Natural killer cell (primary cell): ENCODE data around the gene RPS27. TPM values are rescaled to one million over a fixed set of nuclear protein-coding genes. Genes with fewer than 3 reads are reported as not detected.
"Not testable (repeated sequence)": the region's sequence is repeated elsewhere in the genome, so short reads cannot be mapped to it uniquely, and the experiment has no call there.

Experiments
- ATAC-seq, 3 donors: fragments of 150-1000 bp in 2 of 3; fragments of 200-7000 bp in 1 of 3; cut with Tn5 transposase; 1 replicate in 1 of 3; 2 replicates in 2 of 3; pipeline ENCODE4 v1.10.0; 2021; ENCODE audit warnings: mild to moderate bottlenecking in 2 of 3, moderate library complexity in 2 of 3
- DNase-seq, 2 donors: peaks; one replicate each; pipeline versions ENCODE4 v3.0.0 to v3.0.0-alpha.2; 2013 to 2021; ENCODE audit warnings: mixed read lengths in 1 of 2
- H3K27ac ChIP-seq: one replicate; pipeline ENCODE4 v1.5.1; 2013; ENCODE audit warnings: mild to moderate bottlenecking, low read length
- H3K27me3 ChIP-seq: one replicate; pipeline ENCODE4 v1.6.1; 2013; ENCODE audit warnings: low read length; ENCODE audit not compliant: control insufficient read depth, insufficient read depth
- H3K36me3 ChIP-seq: one replicate; pipeline ENCODE4 v1.6.1; 2013; ENCODE audit warnings: low read length; ENCODE audit not compliant: control insufficient read depth, insufficient read depth
- H3K4me1 ChIP-seq: one replicate; pipeline ENCODE4 v1.6.1; 2013; ENCODE audit warnings: low read length; ENCODE audit not compliant: control insufficient read depth, insufficient read depth
- H3K4me3 ChIP-seq: one replicate; pipeline ENCODE4 v1.5.1; 2013; ENCODE audit warnings: low read length
- H3K9me3 ChIP-seq: one replicate; pipeline ENCODE4 v1.6.1; 2013; ENCODE audit warnings: low read length; ENCODE audit not compliant: control insufficient read depth, insufficient read depth
- H3K27ac Mint-ChIP-seq, 2 donors: one replicate each; pipeline ENCODE4 v1.8.0; 2022; ENCODE audit warnings: mild to moderate bottlenecking in 2 of 2, mixed read lengths in 2 of 2, moderate library complexity in 1 of 2
- H3K27me3 Mint-ChIP-seq, 2 donors: one replicate each; pipeline ENCODE4 v1.8.0; 2022; ENCODE audit warnings: low read depth in 2 of 2, mixed read lengths in 2 of 2
- H3K36me3 Mint-ChIP-seq: one replicate; pipeline ENCODE4 v1.8.0; 2022; ENCODE audit warnings: mixed read lengths
- H3K4me1 Mint-ChIP-seq, 2 donors: one replicate each; pipeline ENCODE4 v1.8.0; 2022; ENCODE audit warnings: mixed read lengths in 2 of 2
- H3K4me3 Mint-ChIP-seq: one replicate; pipeline ENCODE4 v1.8.0; 2022; ENCODE audit warnings: mild to moderate bottlenecking, moderate library complexity, mixed read lengths
- H3K9me3 Mint-ChIP-seq, 2 donors: one replicate each; pipeline ENCODE4 v1.8.0; 2022; ENCODE audit warnings: mixed read lengths in 2 of 2
- CTCF ChIP-seq: fragments of 200-600 bp; IDR thresholded peaks from one replicate; pipeline ENCODE4 v1.8.0; 2022; ENCODE audit warnings: antibody characterized with exemption
- WGBS: methylation state at CpG from one replicate; pipeline ENCODE4 v1.1.7; 2013; ENCODE audit warnings: missing lambda C conversion rate; ENCODE audit not compliant: insufficient coverage; 5-methylcytosine and 5-hydroxymethylcytosine counted together
- intact Hi-C: fragments of 100-400 bp; cut with micrococcal nuclease; formaldehyde crosslinking; loops from one replicate; pipeline ENCODE4 v1.14.2; 2022
- total RNA-seq, 4 donors: library from RNA; stranded (reverse); fragments of 120-200 nt in 1 of 4; gene quantifications; one replicate each; pipeline versions ENCODE4 v1.2.3 to v1.2.4, GENCODE V29; 2013 to 2022

Gene RPS27
- total RNA-seq, 3 donors from 2014 or later (not counting 1 experiment from before 2014, with no cell fraction given) = 2,073 to 2,763 (median 2,323) TPM

DNA sequence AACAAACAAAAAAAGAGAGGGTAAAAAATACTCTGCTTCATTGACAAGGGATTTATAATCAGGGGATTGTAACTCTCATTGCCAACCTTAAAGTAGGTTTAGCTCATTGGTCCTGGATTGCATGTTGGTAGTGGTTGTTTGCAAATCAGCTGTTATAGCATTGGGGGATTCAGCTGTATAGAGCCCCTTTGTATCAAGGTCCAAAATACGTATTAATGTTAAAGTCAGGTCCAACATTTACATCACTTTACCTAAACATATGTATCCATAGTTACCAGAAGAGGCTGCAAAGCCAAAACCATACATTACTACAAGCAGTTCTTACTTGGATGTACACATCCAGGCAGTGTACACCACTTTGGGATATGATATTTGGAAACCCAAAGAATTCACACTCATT lies 29.4 kb downstream of the RPS27 start:
- ATAC-seq (no peak), DNase-seq (no peak)
- no peak for TF ChIP-seq CTCF
- 94% methylated on average over 1 of the region's 1 CpG for WGBS
- no peaks in the 10 kb centered on the region for H3K36me3 Mint-ChIP-seq
- no peaks in the 10 kb centered on the region for H3K27me3 ChIP-seq
- H3K9me3 Mint-ChIP-seq = no peaks in the 10 kb centered on the region
- no peaks in the 10 kb centered on the region for H3K4me1 Mint-ChIP-seq
- H3K27ac Mint-ChIP-seq = no peak overlapping the region
- H3K27ac ChIP-seq = no peak overlapping the region
- no peaks in the 10 kb centered on the region for H3K27me3 Mint-ChIP-seq
- no peaks in the 10 kb centered on the region for H3K9me3 ChIP-seq
- H3K4me1 ChIP-seq = no peaks in the 10 kb centered on the region
- no peak overlapping the region for H3K4me3 Mint-ChIP-seq
- no peak overlapping the region for H3K4me3 ChIP-seq
- intact Hi-C loops = no loop called here
- no peaks in the 10 kb centered on the region for H3K36me3 ChIP-seq

DNA sequence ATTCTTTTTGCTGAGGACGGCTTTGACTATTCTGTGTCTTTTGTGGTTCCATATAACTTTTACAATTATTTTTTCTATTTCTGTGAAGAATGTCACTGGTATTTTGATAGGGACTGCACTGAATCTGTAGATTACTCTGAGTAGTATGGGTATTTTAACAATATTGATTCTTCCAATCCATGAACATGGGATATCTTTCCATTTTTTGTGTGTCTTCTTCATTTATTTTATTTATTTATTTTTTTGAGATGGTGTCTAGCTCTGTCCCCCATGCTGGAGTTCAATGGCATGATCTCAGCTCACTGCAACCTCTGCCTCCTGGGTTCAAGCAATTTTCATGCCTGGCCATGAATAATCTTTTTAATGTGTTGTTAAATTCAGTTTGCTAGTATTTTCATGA lies 43.1 kb downstream of the RPS27 start:
- no CpG with 5 or more reads among the region's 1 CpG for WGBS
- H3K36me3 ChIP-seq, H3K9me3 Mint-ChIP-seq, H3K4me1 ChIP-seq, H3K4me3 Mint-ChIP-seq, intact Hi-C loops, H3K4me1 Mint-ChIP-seq, H3K9me3 ChIP-seq, ATAC-seq, H3K27me3 ChIP-seq, H3K4me3 ChIP-seq, H3K27me3 Mint-ChIP-seq, H3K27ac ChIP-seq, H3K36me3 Mint-ChIP-seq, DNase-seq, H3K27ac Mint-ChIP-seq: not testable (repeated sequence)

Other genes with a start within 250 kb of the RPS27 start
- gene SLC27A3, start 215.4 kb upstream of the RPS27 start, total RNA-seq = 100 to 1,000 TPM in 1 of 3 donors, 10 to 100 TPM in 2; 65.3 to 107 (median 89.8) TPM
- gene GATAD2B, start 67.8 kb upstream of the RPS27 start, total RNA-seq = 10 to 100 TPM; 68.1 to 91.3 (median 75.5) TPM
- 100 to 1,000 TPM; 244 to 322 (median 291) TPM for gene DENND4B, start 44.0 kb upstream of the RPS27 start, total RNA-seq
- 100 to 1,000 TPM; 144 to 166 (median 154) TPM for gene CRTC2, start 32.1 kb upstream of the RPS27 start, total RNA-seq
- 10 to 100 TPM; 20.7 to 21.5 (median 21.2) TPM for gene SLC39A1, start 27.2 kb upstream of the RPS27 start, total RNA-seq
- gene CREB3L4, start 22.9 kb upstream of the RPS27 start, total RNA-seq = 10 to 100 TPM; 10.8 to 16.8 (median 10.9) TPM
- 100 to 1,000 TPM in 2 of 3 donors, 10 to 100 TPM in 1; 96.9 to 107 (median 101) TPM for gene JTB, start 13.1 kb upstream of the RPS27 start, total RNA-seq
- under 1 TPM in 2 of 3 donors, not detected in 1; 0.25 to 0.73 TPM for gene RAB13, start 4.4 kb upstream of the RPS27 start, total RNA-seq
- gene NUP210L, start 164.3 kb downstream of the RPS27 start, total RNA-seq = under 1 TPM; 0.13 to 0.24 (median 0.18) TPM
- gene TPM3, start 201.3 kb downstream of the RPS27 start, total RNA-seq = 100 to 1,000 TPM; 516 to 622 (median 551) TPM
- 1 to 10 TPM in 1 of 3 donors, not detected in 2; 1.2 TPM for gene CFAP141, start 215.6 kb downstream of the RPS27 start, total RNA-seq
- 100 to 1,000 TPM; 195 to 220 (median 218) TPM for gene UBAP2L, start 230.2 kb downstream of the RPS27 start, total RNA-seq